Loucy (cell line): ENCODE measurements around the gene OR13J1.

Experiments used
- H2AFZ ChIP-seq: fragments of 200-600 bp; sonication (generic); 2 replicates; pipeline ENCODE4 v1.6.0; 2016; ENCODE audit warnings: antibody characterized with exemption, mild to moderate bottlenecking, low read length, moderate library complexity
- H3F3A ChIP-seq: fragments of 200-600 bp; 2 replicates; pipeline ENCODE4 v1.6.0; 2016; ENCODE audit warnings: antibody characterized with exemption, low read depth, mild to moderate bottlenecking
- H3K27me3 ChIP-seq: fragments of 200-600 bp; sonication (generic); 2 replicates; pipeline ENCODE4 v1.6.1; 2014; ENCODE audit warnings: low read length, mild to moderate bottlenecking; ENCODE audit not compliant: insufficient read depth, poor library complexity, severe bottlenecking
- H3K36me3 ChIP-seq: fragments of 200-600 bp; sonication (generic); 2 replicates; pipeline ENCODE4 v1.6.1; 2016; ENCODE audit warnings: low read length; ENCODE audit not compliant: insufficient read depth
- H3K4me1 ChIP-seq: fragments of 200-600 bp; sonication (generic); 2 replicates; pipeline ENCODE4 v1.5.1; 2014; ENCODE audit warnings: low read length, mild to moderate bottlenecking; ENCODE audit not compliant: insufficient read depth, poor library complexity, severe bottlenecking
- H3K4me2 ChIP-seq: fragments of 200-600 bp; sonication (generic); 2 replicates; pipeline ENCODE4 v1.6.0; 2014; ENCODE audit warnings: antibody characterized with exemption, low read length, low read depth, mild to moderate bottlenecking; ENCODE audit not compliant: poor library complexity, severe bottlenecking
- H3K4me3 ChIP-seq: fragments of 200-600 bp; sonication (generic); 2 replicates; pipeline ENCODE4 v1.5.1; 2014; ENCODE audit warnings: low read length, mild to moderate bottlenecking, mixed read lengths; ENCODE audit not compliant: poor library complexity, severe bottlenecking
- H3K79me2 ChIP-seq: fragments of 200-600 bp; sonication (generic); 2 replicates; pipeline ENCODE4 v1.6.1; 2014; ENCODE audit warnings: low read length; ENCODE audit not compliant: insufficient read depth
- H3K9ac ChIP-seq: fragments of 200-600 bp; sonication (generic); 2 replicates; pipeline ENCODE4 v1.6.0; 2014; ENCODE audit warnings: mild to moderate bottlenecking, low read depth, low read length, moderate library complexity; ENCODE audit not compliant: poor library complexity, severe bottlenecking
- H3K9me2 ChIP-seq: fragments of 200-600 bp; sonication (generic); replicated peaks from 2 replicates; pipeline ENCODE4 v1.6.1; 2016; ENCODE audit warnings: low read depth, low read length, mixed read lengths
- H3K9me3 ChIP-seq: fragments of 200-600 bp; sonication (generic); 2 replicates; pipeline ENCODE4 v1.6.1; 2014; ENCODE audit warnings: mild to moderate bottlenecking, antibody characterized with exemption, low read length, low read depth; ENCODE audit not compliant: insufficient read depth
- H4K20me1 ChIP-seq: fragments of 200-600 bp; sonication (generic); 2 replicates; pipeline ENCODE4 v1.6.0; 2014; ENCODE audit warnings: antibody characterized with exemption, low read length, mild to moderate bottlenecking; ENCODE audit not compliant: insufficient read depth, poor library complexity, severe bottlenecking
- EZH2phosphoT487 ChIP-seq: fragments of 200-600 bp; IDR thresholded peaks from 2 replicates; pipeline ENCODE4 v1.6.1; 2018; ENCODE audit warnings: antibody characterized with exemption, mild to moderate bottlenecking, moderate library complexity, borderline replicate concordance
- TF ChIP-seq, protein P1 (sequence below): fragments of 200-600 bp; sonication (generic); conservative IDR thresholded peaks from 2 replicates; pipeline ENCODE4 v1.5.1; 2014; ENCODE audit warnings: mild to moderate bottlenecking, antibody characterized with exemption, low read length

The OR13J1 gene

DNA sequence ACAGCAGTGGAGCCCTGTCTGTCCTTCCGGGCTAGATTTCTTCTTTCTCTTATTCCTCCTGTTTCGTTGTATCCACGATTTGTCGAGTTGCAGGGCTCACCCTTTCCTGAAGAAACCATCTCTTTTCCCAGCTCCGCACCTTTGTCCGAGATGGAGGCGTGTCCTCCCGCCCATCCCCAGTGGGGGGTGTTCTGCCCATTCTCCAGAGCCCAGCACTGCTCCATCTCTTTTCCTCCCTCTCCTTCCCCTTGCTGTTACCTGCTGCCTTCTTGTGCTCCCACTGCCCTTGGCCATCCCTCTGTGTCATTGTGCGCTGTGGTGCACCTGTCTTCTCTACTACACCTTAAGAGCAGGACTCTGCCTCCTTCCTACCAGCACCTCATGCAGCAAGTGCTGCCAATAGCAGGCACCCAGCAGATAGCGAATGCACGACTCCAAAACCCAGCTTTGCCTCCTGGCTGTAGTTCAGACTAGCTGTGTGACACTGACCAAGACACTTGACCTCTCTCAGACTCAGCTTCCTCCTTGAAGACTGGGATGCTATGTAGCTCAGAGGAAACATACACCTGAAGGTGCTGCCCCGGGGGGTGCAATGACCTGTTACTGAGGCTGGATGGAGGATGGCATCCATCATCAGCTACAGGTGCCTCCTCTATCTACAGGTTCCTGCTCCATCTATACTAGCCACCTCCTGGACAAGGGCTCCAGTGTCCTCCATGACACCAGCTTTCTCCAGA lies 8.9 kb downstream of the OR13J1 start:
- Histone ChIP-seq H3K9me3 (no peaks in the 10 kb centered on the region), H3K4me2 (no peak overlapping the region), H3K9me2 (no peaks in the 10 kb centered on the region), H3F3A (no peaks in the 10 kb centered on the region), H3K4me1 (no peaks in the 10 kb centered on the region), H2AFZ (no peak overlapping the region), H3K9ac (no peak overlapping the region), H3K4me3 (no peak overlapping the region), H4K20me1 (no peaks in the 10 kb centered on the region), H3K27me3 (no peaks in the 10 kb centered on the region), H3K79me2 (no peaks in the 10 kb centered on the region), H3K36me3 (no peaks in the 10 kb centered on the region)
- TF ChIP-seq, protein P1, sequence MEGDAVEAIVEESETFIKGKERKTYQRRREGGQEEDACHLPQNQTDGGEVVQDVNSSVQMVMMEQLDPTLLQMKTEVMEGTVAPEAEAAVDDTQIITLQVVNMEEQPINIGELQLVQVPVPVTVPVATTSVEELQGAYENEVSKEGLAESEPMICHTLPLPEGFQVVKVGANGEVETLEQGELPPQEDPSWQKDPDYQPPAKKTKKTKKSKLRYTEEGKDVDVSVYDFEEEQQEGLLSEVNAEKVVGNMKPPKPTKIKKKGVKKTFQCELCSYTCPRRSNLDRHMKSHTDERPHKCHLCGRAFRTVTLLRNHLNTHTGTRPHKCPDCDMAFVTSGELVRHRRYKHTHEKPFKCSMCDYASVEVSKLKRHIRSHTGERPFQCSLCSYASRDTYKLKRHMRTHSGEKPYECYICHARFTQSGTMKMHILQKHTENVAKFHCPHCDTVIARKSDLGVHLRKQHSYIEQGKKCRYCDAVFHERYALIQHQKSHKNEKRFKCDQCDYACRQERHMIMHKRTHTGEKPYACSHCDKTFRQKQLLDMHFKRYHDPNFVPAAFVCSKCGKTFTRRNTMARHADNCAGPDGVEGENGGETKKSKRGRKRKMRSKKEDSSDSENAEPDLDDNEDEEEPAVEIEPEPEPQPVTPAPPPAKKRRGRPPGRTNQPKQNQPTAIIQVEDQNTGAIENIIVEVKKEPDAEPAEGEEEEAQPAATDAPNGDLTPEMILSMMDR: no peak
- TF ChIP-seq EZH2phosphoT487: no peak

DNA sequence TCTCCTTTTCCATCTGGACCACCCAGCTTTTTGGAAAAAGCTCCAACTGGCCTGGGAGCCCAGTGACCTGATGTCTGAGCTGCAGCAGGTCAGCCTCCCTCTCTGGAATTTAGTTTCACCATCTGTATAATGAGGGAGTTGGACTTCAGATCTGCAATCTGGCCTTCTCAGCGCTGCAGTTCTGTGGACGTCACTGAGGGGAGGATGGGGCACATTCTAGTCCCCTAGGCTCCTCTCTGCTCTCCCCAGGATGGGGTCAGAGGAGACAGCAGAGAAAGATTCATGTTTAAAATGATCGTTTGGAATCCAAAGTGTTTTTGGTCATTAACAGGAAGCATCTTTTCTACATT lies 10.2 kb downstream of the OR13J1 start:
- H3K36me3 ChIP-seq: no peaks in the 10 kb centered on the region
- H3K9me3 ChIP-seq: no peaks in the 10 kb centered on the region
- no peak overlapping the region for H3K4me3 ChIP-seq
- no peaks in the 10 kb centered on the region for H3K9me2 ChIP-seq
- no peak overlapping the region for H3K4me2 ChIP-seq
- H3K27me3 ChIP-seq: no peaks in the 10 kb centered on the region
- H2AFZ ChIP-seq: no peak overlapping the region
- TF ChIP-seq, protein P1: no peak
- TF ChIP-seq EZH2phosphoT487: no peak
- no peak overlapping the region for H3K9ac ChIP-seq
- H4K20me1 ChIP-seq: no peaks in the 10 kb centered on the region
- H3F3A ChIP-seq: no peaks in the 10 kb centered on the region
- no peaks in the 10 kb centered on the region for H3K79me2 ChIP-seq
- H3K4me1 ChIP-seq: no peaks in the 10 kb centered on the region

DNA sequence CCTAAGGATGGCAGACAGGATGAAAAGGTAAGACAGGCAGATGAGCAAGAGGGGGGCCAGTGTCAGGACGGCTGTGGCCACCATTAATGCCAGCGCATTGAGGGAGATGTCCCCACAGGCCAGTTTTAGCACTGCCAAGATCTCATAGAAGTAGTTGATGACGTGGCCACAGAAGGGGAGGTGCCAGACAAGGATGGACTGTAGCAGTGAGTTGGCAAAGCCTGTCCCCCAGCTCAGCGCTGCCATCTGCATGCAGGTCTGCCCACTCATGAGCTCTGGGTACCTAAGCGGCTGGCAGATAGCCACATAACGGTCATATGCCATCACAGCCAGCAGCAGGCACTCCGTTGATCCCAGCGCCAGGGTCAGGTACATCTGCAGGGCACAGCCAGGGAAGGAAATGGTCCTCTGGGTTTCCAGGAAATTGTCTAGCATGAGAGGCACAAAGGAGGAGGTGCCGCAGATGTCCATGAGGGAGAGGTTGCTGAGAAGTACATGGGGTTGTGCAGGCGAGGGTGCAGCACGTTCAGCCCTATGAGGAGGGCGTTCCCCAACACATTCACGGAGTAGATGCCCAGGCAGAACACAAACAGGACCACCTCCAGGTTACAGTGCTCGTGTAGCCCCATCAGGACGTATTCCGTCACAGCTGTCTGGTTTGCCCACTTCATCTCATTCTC lies 10.8 kb downstream of the OR13J1 start:
- H3K4me2 ChIP-seq: no peak overlapping the region
- H3K9ac ChIP-seq: no peak overlapping the region
- H3K79me2 ChIP-seq: no peaks in the 10 kb centered on the region
- H2AFZ ChIP-seq: no peak overlapping the region
- no peaks in the 10 kb centered on the region for H3K9me3 ChIP-seq
- no peaks in the 10 kb centered on the region for H4K20me1 ChIP-seq
- no peaks in the 10 kb centered on the region for H3K9me2 ChIP-seq
- H3K4me3 ChIP-seq: no peak overlapping the region
- H3K27me3 ChIP-seq: no peaks in the 10 kb centered on the region
- no peaks in the 10 kb centered on the region for H3F3A ChIP-seq
- H3K4me1 ChIP-seq: no peaks in the 10 kb centered on the region
- TF ChIP-seq EZH2phosphoT487: no peak
- TF ChIP-seq, protein P1: peak; percentile 41; the same call in 1 of the 2 replicates
- no peaks in the 10 kb centered on the region for H3K36me3 ChIP-seq
